ENCODE measurements around the gene CCDC201. TPM values are rescaled to one million over a fixed set of nuclear protein-coding genes. Genes with fewer than 3 reads are reported as not detected.
"Not testable (repeated sequence)": the region's sequence is repeated elsewhere in the genome, so short reads cannot be mapped to it uniquely, and the experiment has no call there.

CCDC201 gene
- total RNA-seq, 1 experiment from 2014 or later, result not detected

- TF ChIP-seq, protein P1, sequence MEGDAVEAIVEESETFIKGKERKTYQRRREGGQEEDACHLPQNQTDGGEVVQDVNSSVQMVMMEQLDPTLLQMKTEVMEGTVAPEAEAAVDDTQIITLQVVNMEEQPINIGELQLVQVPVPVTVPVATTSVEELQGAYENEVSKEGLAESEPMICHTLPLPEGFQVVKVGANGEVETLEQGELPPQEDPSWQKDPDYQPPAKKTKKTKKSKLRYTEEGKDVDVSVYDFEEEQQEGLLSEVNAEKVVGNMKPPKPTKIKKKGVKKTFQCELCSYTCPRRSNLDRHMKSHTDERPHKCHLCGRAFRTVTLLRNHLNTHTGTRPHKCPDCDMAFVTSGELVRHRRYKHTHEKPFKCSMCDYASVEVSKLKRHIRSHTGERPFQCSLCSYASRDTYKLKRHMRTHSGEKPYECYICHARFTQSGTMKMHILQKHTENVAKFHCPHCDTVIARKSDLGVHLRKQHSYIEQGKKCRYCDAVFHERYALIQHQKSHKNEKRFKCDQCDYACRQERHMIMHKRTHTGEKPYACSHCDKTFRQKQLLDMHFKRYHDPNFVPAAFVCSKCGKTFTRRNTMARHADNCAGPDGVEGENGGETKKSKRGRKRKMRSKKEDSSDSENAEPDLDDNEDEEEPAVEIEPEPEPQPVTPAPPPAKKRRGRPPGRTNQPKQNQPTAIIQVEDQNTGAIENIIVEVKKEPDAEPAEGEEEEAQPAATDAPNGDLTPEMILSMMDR (IDR thresholded peaks at IDR 0.05), result peak; percentile 45
- TF ChIP-seq POLR2AphosphoS5 (IDR thresholded peaks at IDR 0.05; ENCODE audit: low read depth, low read length) (no peak), SIN3A (IDR thresholded peaks at IDR 0.05; ENCODE audit: borderline replicate concordance, insufficient read depth, low read depth, low read length) (no peak), TCF7L2 (IDR thresholded peaks at IDR 0.05; ENCODE audit: low read depth, low read length) (no peak)
- TF ChIP-seq, protein P2, sequence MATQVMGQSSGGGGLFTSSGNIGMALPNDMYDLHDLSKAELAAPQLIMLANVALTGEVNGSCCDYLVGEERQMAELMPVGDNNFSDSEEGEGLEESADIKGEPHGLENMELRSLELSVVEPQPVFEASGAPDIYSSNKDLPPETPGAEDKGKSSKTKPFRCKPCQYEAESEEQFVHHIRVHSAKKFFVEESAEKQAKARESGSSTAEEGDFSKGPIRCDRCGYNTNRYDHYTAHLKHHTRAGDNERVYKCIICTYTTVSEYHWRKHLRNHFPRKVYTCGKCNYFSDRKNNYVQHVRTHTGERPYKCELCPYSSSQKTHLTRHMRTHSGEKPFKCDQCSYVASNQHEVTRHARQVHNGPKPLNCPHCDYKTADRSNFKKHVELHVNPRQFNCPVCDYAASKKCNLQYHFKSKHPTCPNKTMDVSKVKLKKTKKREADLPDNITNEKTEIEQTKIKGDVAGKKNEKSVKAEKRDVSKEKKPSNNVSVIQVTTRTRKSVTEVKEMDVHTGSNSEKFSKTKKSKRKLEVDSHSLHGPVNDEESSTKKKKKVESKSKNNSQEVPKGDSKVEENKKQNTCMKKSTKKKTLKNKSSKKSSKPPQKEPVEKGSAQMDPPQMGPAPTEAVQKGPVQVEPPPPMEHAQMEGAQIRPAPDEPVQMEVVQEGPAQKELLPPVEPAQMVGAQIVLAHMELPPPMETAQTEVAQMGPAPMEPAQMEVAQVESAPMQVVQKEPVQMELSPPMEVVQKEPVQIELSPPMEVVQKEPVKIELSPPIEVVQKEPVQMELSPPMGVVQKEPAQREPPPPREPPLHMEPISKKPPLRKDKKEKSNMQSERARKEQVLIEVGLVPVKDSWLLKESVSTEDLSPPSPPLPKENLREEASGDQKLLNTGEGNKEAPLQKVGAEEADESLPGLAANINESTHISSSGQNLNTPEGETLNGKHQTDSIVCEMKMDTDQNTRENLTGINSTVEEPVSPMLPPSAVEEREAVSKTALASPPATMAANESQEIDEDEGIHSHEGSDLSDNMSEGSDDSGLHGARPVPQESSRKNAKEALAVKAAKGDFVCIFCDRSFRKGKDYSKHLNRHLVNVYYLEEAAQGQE (IDR thresholded peaks at IDR 0.05; ENCODE audit: insufficient read depth in 1 of 2, low read depth in 2 of 2, low read length in 1 of 2), result no peak
Measured at GRCh38 chr7:45863715-45864114, 9.2 kb downstream of the CCDC201 start.

DNA sequence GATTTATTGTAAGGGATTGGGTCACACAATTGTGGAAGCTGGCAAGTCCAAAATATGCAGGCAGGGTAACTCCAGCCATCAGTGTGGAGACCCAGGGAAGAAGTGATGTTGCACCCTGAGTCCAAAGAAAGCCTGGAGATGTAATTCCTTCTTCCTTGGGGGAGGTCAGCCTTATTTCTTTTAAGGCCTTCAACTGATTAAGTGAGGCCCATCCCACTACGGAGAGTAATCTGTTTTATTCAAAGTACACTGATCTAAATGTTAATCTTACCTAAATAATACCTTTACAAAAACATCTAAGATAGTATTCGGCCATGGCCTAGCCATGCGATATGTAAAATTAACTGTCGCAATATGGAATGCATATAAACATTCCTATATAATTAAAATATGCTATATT, 16.0 kb downstream of the CCDC201 start:
- CTCF ChIA-PET; H3K27ac ChIP-seq (ENCODE audit: low read length); H3K4me1 ChIP-seq (ENCODE audit: control insufficient read depth, insufficient read depth, low read length); DNase-seq (ENCODE audit: low read depth, low spot score); H3K4me3 ChIP-seq (ENCODE audit: low read depth in 2 of 2, low read length in 2 of 2); ATAC-seq; H3K36me3 ChIP-seq (ENCODE audit: control insufficient read depth, insufficient read depth, low read length); POLR2A ChIA-PET; H3K9me3 ChIP-seq (ENCODE audit: control insufficient read depth, insufficient read depth, low read depth, low read length); H3K27me3 ChIP-seq (ENCODE audit: control insufficient read depth, insufficient read depth, low read length); BruUV-seq (replicated peaks); in situ Hi-C loops (cut with HindIII; ENCODE audit: low pct_unique_long_range_greater_than_20kb, low sequenced_read_pairs): not testable (repeated sequence)
- intact Hi-C loops (cut with micrococcal nuclease; ENCODE audit: unreplicated experiment), result loop anchor here (10.0 kb wide), 1 partner anchor 102 kb away; no protein-coding TSS in a partner anchor

More at GRCh38 chr7:45863715-45864114, 9.2 kb downstream of the CCDC201 start:
- no peak overlapping the region for H3K4me3 ChIP-seq (ENCODE audit: low read depth in 2 of 2, low read length in 2 of 2)
- H3K4me1 ChIP-seq (ENCODE audit: control insufficient read depth, insufficient read depth, low read length), result no peaks in the 10 kb centered on the region
- no peak for DNase-seq (ENCODE audit: low read depth, low spot score)
- in situ Hi-C loops (cut with HindIII; ENCODE audit: low pct_unique_long_range_greater_than_20kb, low sequenced_read_pairs) (no loop called here), intact Hi-C loops (cut with micrococcal nuclease; ENCODE audit: unreplicated experiment) (no loop called here)
- no peaks in the 10 kb centered on the region for H3K36me3 ChIP-seq (ENCODE audit: control insufficient read depth, insufficient read depth, low read length)
- peaks cover 10% of the 10 kb centered on the region for H3K27me3 ChIP-seq (ENCODE audit: control insufficient read depth, insufficient read depth, low read length)
- no peaks in the 10 kb centered on the region for H3K9me3 ChIP-seq (ENCODE audit: control insufficient read depth, insufficient read depth, low read depth, low read length)
- no TSS peak for BruUV-seq (replicated peaks)
- ChIA-PET CTCF (interaction anchor here (0.6 kb wide), 1 partner anchor 17 kb away, joined by 3 read pairs; no protein-coding TSS in a partner anchor), POLR2A (interaction anchor here (0.7 kb wide), 1 partner anchor 453 kb away, joined by 3 read pairs; no protein-coding TSS in a partner anchor)
- ATAC-seq, result 0 out of 2 replicates have a peak, but pooled peaks have one; percentile 33
- H3K27ac ChIP-seq (ENCODE audit: low read length), result no peak overlapping the region

DNA sequence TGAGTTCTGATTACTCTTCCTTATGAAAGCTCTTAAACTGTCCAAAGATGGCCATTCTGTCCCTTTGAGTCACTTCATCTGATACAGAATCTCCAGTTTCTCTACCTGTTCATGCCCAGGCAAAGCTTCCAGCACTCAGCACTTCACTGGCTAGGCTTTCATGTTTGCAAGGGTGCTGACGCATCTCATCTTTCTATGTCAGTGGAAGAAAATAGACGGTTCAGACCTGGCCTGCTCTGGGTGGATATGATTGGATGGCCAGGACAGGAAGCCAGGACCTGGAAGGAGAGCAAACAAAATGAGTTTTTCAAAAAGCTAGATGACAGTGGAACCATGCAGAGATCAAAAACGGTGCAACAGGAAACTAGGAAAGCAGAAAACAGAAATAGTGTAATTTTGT, 17.2 kb downstream of the CCDC201 start:
- BruUV-seq (replicated peaks); H3K27ac ChIP-seq (ENCODE audit: low read length); CTCF ChIA-PET; POLR2A ChIA-PET; ATAC-seq; H3K36me3 ChIP-seq (ENCODE audit: control insufficient read depth, insufficient read depth, low read length); H3K4me3 ChIP-seq (ENCODE audit: low read depth in 2 of 2, low read length in 2 of 2); in situ Hi-C loops (cut with HindIII; ENCODE audit: low pct_unique_long_range_greater_than_20kb, low sequenced_read_pairs); DNase-seq (ENCODE audit: low read depth, low spot score); H3K4me1 ChIP-seq (ENCODE audit: control insufficient read depth, insufficient read depth, low read length); H3K27me3 ChIP-seq (ENCODE audit: control insufficient read depth, insufficient read depth, low read length); H3K9me3 ChIP-seq (ENCODE audit: control insufficient read depth, insufficient read depth, low read depth, low read length): not testable (repeated sequence)
- intact Hi-C loops (cut with micrococcal nuclease; ENCODE audit: unreplicated experiment), result loop anchor here (2.0 to 10.0 kb wide), 2 partner anchors 101 to 193 kb away; no protein-coding TSS in a partner anchor

DNA sequence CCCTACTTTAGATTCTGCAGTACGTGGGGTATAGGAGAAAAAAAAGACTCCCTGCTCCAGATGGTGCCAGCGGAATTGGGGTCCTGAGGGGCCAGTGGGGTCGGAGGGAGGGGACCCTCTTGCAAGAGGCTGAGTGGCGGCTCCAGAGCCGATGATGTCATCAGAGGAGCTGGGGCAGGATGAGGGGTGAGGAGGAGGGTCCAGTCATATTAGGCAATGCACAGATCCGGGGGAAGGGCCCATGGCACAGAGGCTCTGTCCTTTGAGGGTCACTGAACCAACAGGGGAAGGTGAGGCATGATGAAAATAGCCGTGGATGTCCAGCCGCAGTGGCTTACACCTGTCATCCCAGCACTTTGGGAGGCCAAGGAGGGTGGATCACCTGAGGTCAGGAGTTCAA, 19.4 kb downstream of the CCDC201 start:
- ATAC-seq; in situ Hi-C loops (cut with HindIII; ENCODE audit: low pct_unique_long_range_greater_than_20kb, low sequenced_read_pairs); H3K4me3 ChIP-seq (ENCODE audit: low read depth in 2 of 2, low read length in 2 of 2); DNase-seq (ENCODE audit: low read depth, low spot score); H3K9me3 ChIP-seq (ENCODE audit: control insufficient read depth, insufficient read depth, low read depth, low read length); H3K27ac ChIP-seq (ENCODE audit: low read length); POLR2A ChIA-PET; H3K36me3 ChIP-seq (ENCODE audit: control insufficient read depth, insufficient read depth, low read length); BruUV-seq (replicated peaks); H3K27me3 ChIP-seq (ENCODE audit: control insufficient read depth, insufficient read depth, low read length); H3K4me1 ChIP-seq (ENCODE audit: control insufficient read depth, insufficient read depth, low read length): not testable (repeated sequence)
- intact Hi-C loops (cut with micrococcal nuclease; ENCODE audit: unreplicated experiment), result loop anchor here (5.0 to 10.0 kb wide), 2 partner anchors 99 to 701 kb away; no protein-coding TSS in a partner anchor
- CTCF ChIA-PET, result interaction anchor here (0.9 kb wide), 1 partner anchor 191 kb away, joined by 8 read pairs; no protein-coding TSS in a partner anchor

- peak; percentile 57 for ATAC-seq
- in situ Hi-C loops (cut with HindIII; ENCODE audit: low pct_unique_long_range_greater_than_20kb, low sequenced_read_pairs), result not testable (repeated sequence)
Measured at GRCh38 chr7:45852984-45853383, 19.9 kb downstream of the CCDC201 start.

More at GRCh38 chr7:45852984-45853383, 19.9 kb downstream of the CCDC201 start:
- H3K9me3 ChIP-seq (ENCODE audit: control insufficient read depth, insufficient read depth, low read depth, low read length); H3K4me1 ChIP-seq (ENCODE audit: control insufficient read depth, insufficient read depth, low read length); H3K27ac ChIP-seq (ENCODE audit: low read length); BruUV-seq (replicated peaks); H3K4me3 ChIP-seq (ENCODE audit: low read depth in 2 of 2, low read length in 2 of 2); POLR2A ChIA-PET; DNase-seq (ENCODE audit: low read depth, low spot score); H3K36me3 ChIP-seq (ENCODE audit: control insufficient read depth, insufficient read depth, low read length); H3K27me3 ChIP-seq (ENCODE audit: control insufficient read depth, insufficient read depth, low read length); CTCF ChIA-PET: not testable (repeated sequence)
- intact Hi-C loops (cut with micrococcal nuclease; ENCODE audit: unreplicated experiment), result loop anchor here (5.0 to 10.0 kb wide), 2 partner anchors 98 to 701 kb away; no protein-coding TSS in a partner anchor

Measured in Panc1 (cell line).